HepG2 (cell line): ENCODE measurements around the gene PHIP. TPM values are rescaled to one million over a fixed set of nuclear protein-coding genes. Genes with fewer than 3 reads are reported as not detected.

Experiments
- EP300 ChIP-seq, 3 experiments: sonication (generic) in 1 of 3; formaldehyde crosslinking in 1 of 3; IDR thresholded peaks; 2 replicates each; pipeline versions ENCODE4 v1.5.1 to v1.6.1; 2011 to 2020; ENCODE audit warnings: low read depth in 2 of 3, low read length in 2 of 3, borderline replicate concordance in 1 of 3, improper control_type of control experiment in 1 of 3, mild to moderate bottlenecking in 1 of 3, missing genetic modification reagents in 1 of 3, moderate library complexity in 1 of 3
- HES4 ChIP-seq: sonication (generic); formaldehyde crosslinking; IDR thresholded peaks from 2 replicates; pipeline ENCODE4 v1.9.0; 2021; ENCODE audit warnings: mild to moderate bottlenecking, missing genetic modification reagents, borderline replicate concordance
- HMG20B ChIP-seq: conservative IDR thresholded peaks from 2 replicates; pipeline ENCODE4 v1.6.1; 2016; ENCODE audit warnings: missing genetic modification reagents, missing compliant biosample characterization
- HMGXB4 ChIP-seq, 2 experiments: sonication (generic) in 1 of 2; formaldehyde crosslinking in 1 of 2; IDR thresholded peaks; 2 replicates each; pipeline versions ENCODE4 v1.4.0 to v1.6.1; 2018 to 2020; ENCODE audit warnings: missing genetic modification reagents in 2 of 2, borderline replicate concordance in 1 of 2, low read depth in 1 of 2, mild to moderate bottlenecking in 1 of 2, missing biosample characterization in 1 of 2
- KDM5A ChIP-seq: fragments of 200-600 bp; sonication (generic); IDR thresholded peaks from 2 replicates; pipeline ENCODE4 v1.7.0; 2018; ENCODE audit warnings: antibody characterized with exemption, mild to moderate bottlenecking, low read length, borderline replicate concordance
- NR2F2 ChIP-seq: IDR thresholded peaks from 2 replicates; pipeline ENCODE4 v1.6.1; 2012; ENCODE audit warnings: low read depth, inconsistent platforms, borderline replicate concordance
- SETDB1 ChIP-seq: sonication (generic); formaldehyde crosslinking; IDR thresholded peaks from 2 replicates; pipeline ENCODE4 v1.5.1; 2020; ENCODE audit warnings: missing genetic modification reagents, mild to moderate bottlenecking, borderline replicate concordance
- ZBTB26 ChIP-seq: IDR thresholded peaks from 2 replicates; pipeline ENCODE4 v1.6.1; 2016; ENCODE audit warnings: missing compliant biosample characterization, missing genetic modification reagents, borderline replicate concordance
- ZNF121 ChIP-seq: sonication (generic); formaldehyde crosslinking; IDR thresholded peaks from 2 replicates; pipeline ENCODE4 v1.5.0; 2020; ENCODE audit warnings: mild to moderate bottlenecking, missing genetic modification reagents
- ZNF367 ChIP-seq: sonication (generic); formaldehyde crosslinking; IDR thresholded peaks from 2 replicates; pipeline ENCODE4 v1.4.0; 2020; ENCODE audit warnings: missing genetic modification reagents, borderline replicate concordance
- ZNF407 ChIP-seq: sonication (generic); formaldehyde crosslinking; IDR thresholded peaks from one replicate; pipeline ENCODE4 v1.5.1; 2020; ENCODE audit warnings: mild to moderate bottlenecking, missing genetic modification reagents; ENCODE audit errors: not compliant biosample characterization
- ZNF576 ChIP-seq: sonication (generic); formaldehyde crosslinking; IDR thresholded peaks from 2 replicates; pipeline ENCODE4 v1.4.0; 2020; ENCODE audit warnings: mild to moderate bottlenecking, missing genetic modification reagents
- ZNF746 ChIP-seq: sonication (generic); formaldehyde crosslinking; IDR thresholded peaks from 2 replicates; pipeline ENCODE4 v1.8.0; 2022; ENCODE audit warnings: mild to moderate bottlenecking, missing genetic modification reagents
- polyA plus RNA-seq, 8 experiments: library from polyadenylated mRNA; depleted of rRNA in 3 of 8; stranded (reverse) in 7 of 8; unstranded in 1 of 8; fragments of >200 nt; fragmentation: Illumina TruSeq in 4 of 8; extraction: Trizol in 4 of 8; gene quantifications; 2 replicates each; pipeline versions ENCODE4 v1.2.1 to v1.2.3, GENCODE V29; 2011 to 2016; ENCODE audit warnings: low read depth in 4 of 8, missing spikeins in 1 of 8, mixed read lengths in 1 of 8; ENCODE audit not compliant: insufficient read depth in 1 of 8
- total RNA-seq, 5 experiments: library from RNA; depleted of rRNA; stranded (reverse); fragments of >200 nt; fragmentation: Illumina TruSeq; extraction: Trizol; gene quantifications; 2 replicates each; pipeline ENCODE4 v1.2.3, GENCODE V29; 2016; ENCODE audit warnings: low read depth in 1 of 5

The PHIP gene
- total and polyA plus RNA-seq, 2 of the 13 experiments (the other 11 are each of a cell fraction or from before 2014, with no cell fraction given): 6.5 to 23.5 TPM

GRCh38 chr6:79076782-79077641 lies 1.0 kb downstream of the PHIP start (continued):
- TF ChIP-seq HMGXB4 (CRISPR knock-in tag; IDR thresholded peaks at IDR 0.05; ENCODE audit: borderline replicate concordance in 1 of 2, low read depth in 1 of 2) (peak in 1 of 2 experiments; percentile 49; a peak in 1 of 4 replicates), ZNF367 (CRISPR knock-in tag) (no peak), SETDB1 (CRISPR knock-in tag) (no peak), HMG20B (CRISPR knock-in tag) (no peak), ZNF121 (CRISPR knock-in tag) (no peak), EP300 (IDR thresholded peaks at IDR 0.05; ENCODE audit: low read depth in 2 of 2, low read length in 2 of 2) (no peak), EP300 (CRISPR knock-in tag; IDR thresholded peaks at IDR 0.05; ENCODE audit: borderline replicate concordance) (no peak), NR2F2 (no peak), HES4 (CRISPR knock-in tag) (no peak), ZNF407 (CRISPR knock-in tag) (no peak), ZNF746 (CRISPR knock-in tag) (no peak), ZBTB26 (CRISPR knock-in tag) (0 out of 2 replicates have a peak, but pooled peaks have one; percentile 29), ZNF576 (CRISPR knock-in tag) (no peak), KDM5A (peak; percentile 80; the same call in 1 of the 2 replicates)
